Activated T-helper 17 cell treated with anti-CD3 and anti-CD28 coated beads, Interleukin-2, amount 50 U/mL, for 72 hours (primary cell): ENCODE measurements around the gene PGGHG. TPM values are rescaled to one million over a fixed set of nuclear protein-coding genes. Genes with fewer than 3 reads are reported as not detected.
"Not testable (repeated sequence)": the region's sequence is repeated elsewhere in the genome, so short reads cannot be mapped to it uniquely, and the experiment has no call there.

Source experiments
- ATAC-seq: fragments of 150-1000 bp; cut with Tn5 transposase; replicated peaks from 2 replicates; pipeline ENCODE4 v1.10.0; 2021; ENCODE audit warnings: mild to moderate bottlenecking, moderate library complexity
- H3K27ac Mint-ChIP-seq: one replicate; pipeline ENCODE4 v1.8.0; 2022; ENCODE audit warnings: mixed read lengths
- H3K27me3 Mint-ChIP-seq: one replicate; pipeline ENCODE4 v1.8.0; 2022; ENCODE audit warnings: mixed read lengths
- H3K36me3 Mint-ChIP-seq: one replicate; pipeline ENCODE4 v1.8.0; 2022; ENCODE audit warnings: low read depth, mild to moderate bottlenecking, mixed read lengths
- H3K4me1 Mint-ChIP-seq: one replicate; pipeline ENCODE4 v1.8.0; 2022; ENCODE audit warnings: mixed read lengths
- H3K4me3 Mint-ChIP-seq: one replicate; pipeline ENCODE4 v1.8.0; 2022; ENCODE audit warnings: mild to moderate bottlenecking, mixed read lengths
- H3K9me3 Mint-ChIP-seq: one replicate; pipeline ENCODE4 v1.8.0; 2022; ENCODE audit warnings: mixed read lengths
- total RNA-seq, 2 donors: library from RNA; stranded (reverse); gene quantifications; one replicate each; pipeline ENCODE4 v1.2.3, GENCODE V29; 2022

PGGHG gene
- total RNA-seq, 2 donors from 2014 or later, result 31.7 to 196 TPM

DNA sequence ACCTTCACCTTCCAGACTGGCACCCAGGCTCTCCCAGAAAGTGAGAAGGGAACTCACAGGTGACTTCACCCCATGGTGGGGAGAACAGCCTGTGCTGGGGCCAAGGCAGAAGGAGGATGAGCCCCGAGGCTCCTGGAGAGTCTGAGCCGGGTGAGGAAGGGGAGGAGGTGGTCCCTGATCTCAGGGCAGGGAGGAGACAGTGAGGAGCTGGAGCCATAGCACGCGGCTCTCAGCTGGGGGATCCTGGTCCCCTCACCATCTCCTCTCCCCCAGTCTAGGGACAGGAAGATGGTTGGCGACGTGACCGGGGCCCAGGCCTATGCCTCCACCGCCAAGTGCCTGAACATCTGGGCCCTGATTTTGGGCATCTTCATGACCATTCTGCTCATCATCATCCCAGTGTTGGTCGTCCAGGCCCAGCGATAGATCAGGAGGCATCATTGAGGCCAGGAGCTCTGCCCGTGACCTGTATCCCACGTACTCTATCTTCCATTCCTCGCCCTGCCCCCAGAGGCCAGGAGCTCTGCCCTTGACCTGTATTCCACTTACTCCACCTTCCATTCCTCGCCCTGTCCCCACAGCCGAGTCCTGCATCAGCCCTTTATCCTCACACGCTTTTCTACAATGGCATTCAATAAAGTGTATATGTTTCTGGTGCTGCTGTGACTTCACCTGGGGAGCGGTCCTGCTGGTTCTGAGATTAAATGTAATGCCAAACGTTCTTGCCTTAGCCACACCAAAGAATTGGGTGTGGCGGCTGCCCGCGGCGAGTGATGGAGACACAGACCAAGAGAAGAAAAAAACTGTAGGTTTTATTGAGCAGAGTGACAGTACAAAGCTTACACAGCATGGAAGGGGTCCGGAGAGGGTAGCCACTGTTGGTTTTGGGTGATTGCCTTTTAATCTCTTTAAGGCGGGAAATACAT, 20.1 kb downstream of the PGGHG start:
- H3K36me3 Mint-ChIP-seq, result peaks cover 35% of the 10 kb centered on the region
- H3K4me3 Mint-ChIP-seq, result peak overlapping the region; percentile 92
- H3K4me1 Mint-ChIP-seq, result peaks cover 24% of the 10 kb centered on the region
- not testable (repeated sequence) for H3K27me3 Mint-ChIP-seq, H3K9me3 Mint-ChIP-seq
- peak; percentile 2 for ATAC-seq
- H3K27ac Mint-ChIP-seq, result peak overlapping the region; percentile 90

DNA sequence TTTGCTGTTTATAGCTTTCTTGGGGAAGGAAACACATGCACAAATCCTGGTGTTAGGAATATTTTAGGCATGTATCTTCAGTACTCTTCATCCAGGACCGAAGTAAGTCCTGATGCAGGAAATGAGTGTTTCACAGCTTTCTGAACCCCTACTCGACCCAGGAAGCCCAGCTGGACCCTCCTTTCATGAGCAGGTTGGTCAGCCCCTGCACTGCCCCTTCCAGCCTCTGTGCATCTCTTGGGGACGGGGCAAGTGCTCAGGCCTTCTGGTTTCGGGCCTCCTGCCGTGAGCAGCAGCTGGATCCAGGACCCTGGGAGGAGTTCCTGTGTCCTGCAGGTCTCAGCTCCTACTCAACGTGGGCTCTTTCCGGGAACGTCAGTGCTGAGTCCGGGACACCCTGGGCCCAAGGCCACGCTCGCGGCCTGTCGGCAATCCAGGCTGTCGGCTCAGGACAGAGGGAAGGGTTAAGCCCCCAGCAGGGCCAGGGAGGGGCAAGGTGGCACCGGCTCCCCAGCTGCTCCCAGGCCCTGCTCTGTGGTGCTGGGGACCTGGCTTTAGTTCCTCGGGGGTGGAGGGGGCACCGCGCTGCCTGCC, 21.1 kb downstream of the PGGHG start:
- not testable (repeated sequence) for ATAC-seq, H3K9me3 Mint-ChIP-seq, H3K27me3 Mint-ChIP-seq
- Mint-ChIP-seq H3K4me1 (peaks cover 24% of the 10 kb centered on the region), H3K4me3 (peak overlapping the region; percentile 92), H3K27ac (peak overlapping the region; percentile 90), H3K36me3 (peaks cover 46% of the 10 kb centered on the region)

DNA sequence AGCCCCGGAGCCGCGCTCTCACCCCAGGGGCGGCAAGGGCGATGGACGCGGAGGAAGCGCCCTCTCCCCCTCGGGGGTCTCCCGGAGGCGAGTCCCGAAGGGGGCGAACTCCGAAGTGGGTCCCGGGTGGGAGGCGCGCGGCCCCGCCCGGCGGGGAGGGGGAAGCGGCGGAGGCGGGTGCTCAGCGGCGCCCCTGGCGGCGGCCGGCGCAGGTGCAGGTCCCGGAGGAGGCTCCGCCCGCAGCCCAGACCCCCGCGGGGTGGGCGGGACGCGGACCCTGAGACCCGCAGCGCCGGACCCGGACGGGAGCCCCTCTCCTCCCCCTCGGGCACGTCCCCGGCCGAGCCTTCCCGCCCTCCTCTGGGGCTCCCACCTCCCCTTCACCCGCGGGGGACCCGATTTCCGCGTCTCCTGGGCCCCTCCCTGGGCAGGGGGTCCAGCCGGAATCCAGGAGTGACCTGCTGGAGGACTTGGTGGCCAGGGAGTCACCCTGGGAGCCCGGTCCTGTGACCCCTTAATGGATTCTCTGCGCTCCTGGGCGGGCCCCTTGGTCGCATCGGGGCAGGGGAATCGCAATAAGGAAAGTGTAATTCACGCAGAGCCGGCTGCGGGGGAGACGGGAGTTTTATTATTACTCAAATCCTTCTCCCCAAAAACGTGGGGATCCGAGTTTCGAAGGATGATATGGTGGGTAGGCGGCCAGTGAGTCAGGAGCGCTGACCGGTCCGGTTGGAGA, 22.3 kb downstream of the PGGHG start:
- H3K4me1 Mint-ChIP-seq, result peaks cover 24% of the 10 kb centered on the region
- H3K4me3 Mint-ChIP-seq, result peak overlapping the region; percentile 91
- H3K36me3 Mint-ChIP-seq, result peaks cover 52% of the 10 kb centered on the region
- H3K27me3 Mint-ChIP-seq, H3K9me3 Mint-ChIP-seq: not testable (repeated sequence)
- H3K27ac Mint-ChIP-seq, result peak overlapping the region; percentile 89
- ATAC-seq, result peak; percentile 28

DNA sequence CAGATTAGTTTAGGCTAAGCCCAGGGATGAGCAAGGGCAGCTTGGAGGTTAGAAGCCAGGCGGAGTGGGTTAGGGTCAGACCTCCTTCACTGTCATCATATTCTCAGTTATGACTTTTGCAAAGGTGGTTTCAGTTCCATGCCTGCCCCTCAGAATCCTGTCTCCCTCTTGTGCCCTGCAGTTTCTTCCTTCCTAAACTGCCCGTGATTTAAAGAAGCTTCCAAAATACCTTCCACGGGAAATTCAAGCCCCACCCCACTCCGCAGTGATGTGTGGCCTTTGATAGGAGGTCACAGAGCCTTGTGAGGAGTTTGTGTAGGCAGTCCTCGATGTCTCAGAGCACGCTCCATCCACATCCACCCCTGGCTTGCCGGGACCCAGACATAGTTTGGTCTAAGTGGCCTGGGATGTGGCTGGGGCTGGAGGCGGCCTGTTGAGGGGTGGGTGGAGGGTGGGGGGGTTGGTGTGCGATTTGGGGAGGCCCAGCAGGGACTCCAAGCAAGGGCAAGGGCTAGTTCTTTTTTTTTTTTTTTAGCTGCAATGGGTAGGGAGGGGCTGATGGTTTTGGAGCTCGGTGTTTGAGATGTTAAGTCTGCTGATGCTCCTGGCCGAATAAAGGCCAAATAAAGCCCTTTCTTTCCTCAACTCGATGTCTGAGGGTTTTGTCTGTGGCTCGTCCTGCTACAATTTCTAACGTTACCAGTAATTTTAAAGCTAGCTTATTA, 23.3 kb downstream of the PGGHG start:
- ATAC-seq, result peak; percentile 33
- Mint-ChIP-seq H3K27me3 (no peaks in the 10 kb centered on the region), H3K4me1 (peaks cover 32% of the 10 kb centered on the region), H3K36me3 (peaks cover 63% of the 10 kb centered on the region), H3K9me3 (no peaks in the 10 kb centered on the region), H3K27ac (peak overlapping the region; percentile 89), H3K4me3 (peak overlapping the region; percentile 91)

DNA sequence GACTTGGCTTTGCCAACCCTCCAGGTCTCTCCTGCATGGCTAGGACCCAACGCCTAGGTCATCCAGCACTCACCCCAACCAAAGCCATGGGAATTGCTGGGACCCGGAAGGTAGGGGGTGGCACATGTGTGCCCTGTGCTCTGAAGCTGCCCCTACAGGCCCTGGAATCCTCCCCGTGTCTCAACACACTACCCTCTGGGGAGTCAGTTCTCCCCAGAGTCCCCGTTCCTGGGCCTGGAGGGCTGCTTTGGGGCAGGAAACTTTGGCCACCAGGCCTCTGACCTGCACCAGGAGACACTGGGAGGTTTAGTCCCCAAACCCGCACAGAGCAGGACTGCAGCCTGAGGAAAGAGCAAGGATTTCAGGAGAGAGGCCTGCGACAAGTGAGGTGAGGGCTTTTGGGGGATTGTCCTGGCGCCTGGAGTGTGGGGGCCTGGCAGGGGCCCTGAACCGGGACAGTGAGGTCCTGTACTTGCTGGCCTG, 24.4 kb downstream of the PGGHG start:
- Mint-ChIP-seq H3K27ac (peak overlapping the region; percentile 89), H3K9me3 (no peaks in the 10 kb centered on the region), H3K27me3 (no peaks in the 10 kb centered on the region), H3K4me3 (peak overlapping the region; percentile 91), H3K36me3 (peaks cover 66% of the 10 kb centered on the region), H3K4me1 (peaks cover 28% of the 10 kb centered on the region)
- ATAC-seq, result no peak

DNA sequence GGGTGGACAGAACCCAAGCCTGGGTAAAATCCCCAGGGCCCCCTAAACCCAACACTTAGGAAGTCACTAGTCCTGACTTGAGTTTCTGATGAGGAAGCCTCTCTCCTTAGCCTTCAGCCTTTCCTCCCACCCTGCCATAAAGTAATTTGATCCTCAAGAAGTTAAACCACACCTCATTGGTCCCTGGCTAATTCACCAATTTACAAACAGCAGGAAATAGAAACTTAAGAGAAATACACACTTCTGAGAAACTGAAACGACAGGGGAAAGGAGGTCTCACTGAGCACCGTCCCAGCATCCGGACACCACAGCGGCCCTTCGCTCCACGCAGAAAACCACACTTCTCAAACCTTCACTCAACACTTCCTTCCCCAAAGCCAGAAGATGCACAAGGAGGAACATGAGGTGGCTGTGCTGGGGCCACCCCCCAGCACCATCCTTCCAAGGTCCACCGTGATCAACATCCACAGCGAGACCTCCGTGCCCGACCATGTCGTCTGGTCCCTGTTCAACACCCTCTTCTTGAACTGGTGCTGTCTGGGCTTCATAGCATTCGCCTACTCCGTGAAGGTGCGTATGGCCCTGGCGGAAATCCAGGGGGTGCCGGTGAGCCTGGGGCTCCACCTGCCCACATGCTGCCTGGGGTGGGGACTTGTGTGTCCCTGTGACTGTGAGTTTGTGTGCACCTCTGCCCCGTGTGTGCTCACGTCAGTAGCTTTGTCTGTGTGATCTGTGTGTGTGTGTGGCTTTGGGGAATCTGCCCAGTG, 25.0 kb downstream of the PGGHG start, which contains the start of gene IFITM1:
IFITM1 (plus strand) TSS at position 254 of the 767 bp plus-strand sequence; CDS start at position 385, 131 bp downstream.
- peak within 1 kb of the TSS; percentile 91 for H3K4me3 Mint-ChIP-seq
- H3K4me1 Mint-ChIP-seq, result peaks cover 28% of the 10 kb centered on the region
- H3K27me3 Mint-ChIP-seq, result no peaks in the 10 kb centered on the region
- ATAC-seq, result peak; percentile 55
- peaks cover 59% of the 10 kb centered on the region for H3K36me3 Mint-ChIP-seq
- no peaks in the 10 kb centered on the region for H3K9me3 Mint-ChIP-seq
- peak within 1 kb of the TSS; percentile 89 for H3K27ac Mint-ChIP-seq

DNA sequence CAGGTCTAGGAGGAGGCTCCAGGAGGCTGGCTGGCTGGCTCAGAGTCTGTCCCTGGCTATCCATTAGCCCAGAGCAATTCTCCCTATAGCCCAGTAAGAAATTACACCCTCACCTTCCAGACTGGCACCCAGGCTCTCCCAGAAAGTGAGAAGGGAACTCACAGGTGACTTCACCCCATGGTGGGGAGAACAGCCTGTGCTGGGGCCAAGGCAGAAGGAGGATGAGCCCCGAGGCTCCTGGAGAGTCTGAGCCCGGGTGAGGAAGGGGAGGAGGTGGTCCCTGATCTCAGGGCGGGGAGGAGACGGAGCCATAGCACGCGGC, 25.6 kb downstream of the PGGHG start:
- Mint-ChIP-seq H3K4me3 (peak overlapping the region; percentile 91), H3K4me1 (peaks cover 27% of the 10 kb centered on the region), H3K27ac (peak overlapping the region; percentile 89), H3K36me3 (peaks cover 54% of the 10 kb centered on the region)
- peak; percentile 0 for ATAC-seq
- H3K27me3 Mint-ChIP-seq, H3K9me3 Mint-ChIP-seq: not testable (repeated sequence)

DNA sequence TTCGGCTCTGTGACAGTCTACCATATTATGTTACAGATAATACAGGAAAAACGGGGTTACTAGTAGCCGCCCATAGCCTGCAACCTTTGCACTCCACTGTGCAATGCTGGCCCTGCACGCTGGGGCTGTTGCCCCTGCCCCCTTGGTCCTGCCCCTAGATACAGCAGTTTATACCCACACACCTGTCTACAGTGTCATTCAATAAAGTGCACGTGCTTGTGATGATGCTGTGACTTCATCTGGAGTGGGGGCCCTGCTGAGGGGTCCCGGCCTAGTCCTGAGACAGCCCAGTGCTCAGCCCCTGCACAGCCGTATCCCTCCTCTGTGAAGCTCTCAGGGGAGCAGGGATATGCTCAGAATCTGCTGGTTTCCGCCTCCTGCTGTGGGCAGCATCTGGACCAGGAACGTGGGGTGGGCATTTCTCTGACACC, 26.1 kb downstream of the PGGHG start:
- ATAC-seq, result no peak
- no peaks in the 10 kb centered on the region for H3K9me3 Mint-ChIP-seq
- peaks cover 48% of the 10 kb centered on the region for H3K36me3 Mint-ChIP-seq
- no peaks in the 10 kb centered on the region for H3K27me3 Mint-ChIP-seq
- peak overlapping the region; percentile 91 for H3K4me3 Mint-ChIP-seq
- H3K27ac Mint-ChIP-seq, result peak overlapping the region; percentile 89
- peaks cover 25% of the 10 kb centered on the region for H3K4me1 Mint-ChIP-seq

DNA sequence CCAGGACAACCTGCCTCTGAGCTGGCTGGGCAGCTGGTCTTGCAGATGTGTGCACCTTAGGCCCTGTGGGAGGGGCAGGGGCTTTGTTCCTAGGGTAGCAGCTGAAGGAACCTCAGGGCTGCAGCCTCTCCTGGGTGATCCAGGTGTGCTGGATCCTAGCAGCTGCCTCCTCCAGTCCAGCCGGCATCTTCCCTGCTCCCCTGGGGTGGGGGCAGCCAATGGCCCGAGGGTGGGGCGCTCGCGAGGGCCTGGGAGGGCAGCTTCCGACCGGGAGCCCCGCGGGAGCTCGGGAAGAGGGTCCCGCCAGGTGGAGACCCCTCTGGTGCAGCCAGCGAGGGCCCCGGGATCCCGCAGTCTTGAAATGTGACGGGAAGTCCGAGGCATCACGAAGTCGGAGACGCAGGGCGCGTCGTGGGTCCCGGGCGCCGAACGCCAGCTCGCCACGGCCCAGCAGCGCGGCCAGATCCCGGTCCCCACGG, 26.6 kb downstream of the PGGHG start:
- H3K4me1 Mint-ChIP-seq, result peaks cover 29% of the 10 kb centered on the region
- ATAC-seq, result no peak
- peaks cover 48% of the 10 kb centered on the region for H3K36me3 Mint-ChIP-seq
- peak overlapping the region; percentile 91 for H3K4me3 Mint-ChIP-seq
- H3K9me3 Mint-ChIP-seq, result no peaks in the 10 kb centered on the region
- H3K27ac Mint-ChIP-seq, result peak overlapping the region; percentile 89
- no peaks in the 10 kb centered on the region for H3K27me3 Mint-ChIP-seq

DNA sequence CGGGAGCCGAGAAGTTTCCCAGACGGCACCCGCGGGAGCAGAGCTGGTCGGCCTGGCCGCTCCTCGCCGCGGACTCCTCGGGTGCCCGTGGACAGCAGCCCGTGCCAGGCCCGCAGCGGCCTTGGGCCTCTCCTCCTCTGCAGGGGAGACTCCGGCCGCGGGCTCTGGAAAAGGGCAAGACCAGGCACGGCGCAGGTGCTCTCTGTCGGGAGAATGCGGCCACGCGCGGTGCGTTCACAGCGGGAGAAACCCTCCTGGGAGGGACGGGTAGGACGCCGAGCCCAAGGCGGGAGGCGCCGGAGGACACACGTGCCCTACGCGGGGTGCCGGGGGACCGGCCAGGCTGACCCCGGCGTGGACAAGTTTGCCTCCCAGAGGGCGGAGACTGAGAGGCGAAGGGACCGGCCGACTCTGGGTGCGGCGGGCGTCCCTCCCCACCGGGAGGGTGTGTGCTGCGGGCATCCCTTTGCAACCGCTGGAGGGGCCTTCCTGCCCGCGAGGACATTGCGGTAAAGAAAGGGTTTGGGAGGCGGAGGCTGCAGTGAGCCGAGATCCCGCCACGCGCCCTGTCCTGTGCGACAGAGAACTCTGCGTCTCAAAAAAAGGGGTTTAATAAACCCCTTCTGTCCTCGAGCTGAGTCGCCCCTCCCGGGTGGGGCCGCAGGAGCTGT, 27.2 kb downstream of the PGGHG start:
- ATAC-seq, result no peak
- Mint-ChIP-seq H3K9me3 (no peaks in the 10 kb centered on the region), H3K27me3 (no peaks in the 10 kb centered on the region), H3K4me1 (peaks cover 30% of the 10 kb centered on the region), H3K36me3 (peaks cover 48% of the 10 kb centered on the region), H3K4me3 (peak overlapping the region; percentile 91), H3K27ac (peak overlapping the region; percentile 78)

DNA sequence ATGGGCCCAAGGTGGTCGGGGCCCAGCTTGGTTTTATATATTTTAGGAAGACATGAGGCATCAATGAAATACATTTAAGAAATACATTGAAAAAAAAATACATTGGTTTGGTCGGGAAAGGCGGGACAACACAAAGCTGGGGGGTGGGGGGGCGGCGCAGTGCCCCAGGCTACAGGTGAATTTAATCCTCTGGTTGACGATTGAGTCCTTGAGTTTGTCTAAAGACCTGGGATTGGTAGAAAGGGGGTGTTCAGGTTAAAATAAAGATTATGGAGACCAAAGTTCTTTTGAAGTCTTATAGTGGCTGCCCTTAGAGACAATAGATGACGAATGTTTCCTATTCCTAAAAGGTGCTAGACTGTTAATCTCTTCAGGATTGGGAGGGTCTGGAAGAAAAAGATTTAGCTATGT, 28.0 kb downstream of the PGGHG start:
- Mint-ChIP-seq H3K27me3 (no peaks in the 10 kb centered on the region), H3K27ac (peak overlapping the region; percentile 78), H3K4me3 (peak overlapping the region; percentile 91), H3K4me1 (peaks cover 28% of the 10 kb centered on the region), H3K36me3 (peaks cover 48% of the 10 kb centered on the region), H3K9me3 (no peaks in the 10 kb centered on the region)
- ATAC-seq, result no peak

DNA sequence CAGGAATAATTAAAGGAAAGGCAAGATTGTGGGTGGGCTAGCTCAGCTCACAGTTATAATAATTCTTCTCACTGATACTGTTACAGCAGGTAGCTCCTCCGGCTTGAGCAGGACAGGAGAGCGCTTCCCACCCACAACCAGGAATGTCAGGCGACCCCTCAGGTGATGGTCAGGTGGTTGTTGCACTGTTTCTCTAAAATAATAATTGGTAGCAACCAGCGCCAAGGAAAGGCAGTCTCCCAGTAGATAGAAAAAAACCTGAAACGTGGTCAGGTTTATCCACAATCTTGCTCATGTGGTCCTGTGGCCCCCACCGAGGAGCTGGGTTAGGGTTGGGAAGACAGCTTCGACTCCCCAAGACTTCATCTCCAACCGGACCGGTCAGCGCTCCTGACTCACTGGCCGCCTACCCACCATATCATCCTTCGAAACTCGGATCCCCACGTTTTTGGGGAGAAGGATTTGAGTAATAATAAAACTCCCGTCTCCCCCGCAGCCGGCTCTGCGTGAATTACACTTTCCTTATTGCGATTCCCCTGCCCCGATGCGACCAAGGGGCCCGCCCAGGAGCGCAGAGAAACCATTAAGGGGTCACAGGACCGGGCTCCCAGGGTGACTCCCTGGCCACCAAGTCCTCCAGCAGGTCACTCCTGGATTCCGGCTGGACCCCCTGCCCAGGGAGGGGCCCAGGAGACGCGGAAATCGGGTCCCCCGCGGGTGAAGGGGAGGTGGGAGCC, 28.9 kb downstream of the PGGHG start:
- Mint-ChIP-seq H3K4me3 (peak overlapping the region; percentile 91), H3K27ac (peak overlapping the region; percentile 78), H3K4me1 (peaks cover 21% of the 10 kb centered on the region), H3K36me3 (peaks cover 46% of the 10 kb centered on the region)
- peak; percentile 47 for ATAC-seq
- H3K27me3 Mint-ChIP-seq, H3K9me3 Mint-ChIP-seq: not testable (repeated sequence)
